ENCODE data around the gene RNF8.

GRCh38 chr6:37309046-37309445 is 44.7 kb upstream of the RNF8 start:
- TF ChIP-seq POLR2AphosphoS5 (IDR thresholded peaks at IDR 0.05) (no peak), POLR2A (IDR thresholded peaks at IDR 0.05) (no peak)
- TF ChIP-seq, protein P1, sequence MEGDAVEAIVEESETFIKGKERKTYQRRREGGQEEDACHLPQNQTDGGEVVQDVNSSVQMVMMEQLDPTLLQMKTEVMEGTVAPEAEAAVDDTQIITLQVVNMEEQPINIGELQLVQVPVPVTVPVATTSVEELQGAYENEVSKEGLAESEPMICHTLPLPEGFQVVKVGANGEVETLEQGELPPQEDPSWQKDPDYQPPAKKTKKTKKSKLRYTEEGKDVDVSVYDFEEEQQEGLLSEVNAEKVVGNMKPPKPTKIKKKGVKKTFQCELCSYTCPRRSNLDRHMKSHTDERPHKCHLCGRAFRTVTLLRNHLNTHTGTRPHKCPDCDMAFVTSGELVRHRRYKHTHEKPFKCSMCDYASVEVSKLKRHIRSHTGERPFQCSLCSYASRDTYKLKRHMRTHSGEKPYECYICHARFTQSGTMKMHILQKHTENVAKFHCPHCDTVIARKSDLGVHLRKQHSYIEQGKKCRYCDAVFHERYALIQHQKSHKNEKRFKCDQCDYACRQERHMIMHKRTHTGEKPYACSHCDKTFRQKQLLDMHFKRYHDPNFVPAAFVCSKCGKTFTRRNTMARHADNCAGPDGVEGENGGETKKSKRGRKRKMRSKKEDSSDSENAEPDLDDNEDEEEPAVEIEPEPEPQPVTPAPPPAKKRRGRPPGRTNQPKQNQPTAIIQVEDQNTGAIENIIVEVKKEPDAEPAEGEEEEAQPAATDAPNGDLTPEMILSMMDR (IDR thresholded peaks at IDR 0.05) = no peak

All from transverse colon (tissue), 4 donors.